Activated CD8-positive, alpha-beta memory T cell treated with anti-CD3 and anti-CD28 coated beads for 48 hours (primary cell): ENCODE results near the gene PURA.

Experiments
- DNase-seq, 3 experiments: peaks; one replicate each; pipeline ENCODE4 v3.0.0-alpha.2; 2020; ENCODE audit warnings: low read depth in 2 of 3, low spot score in 2 of 3

PURA gene

DNA sequence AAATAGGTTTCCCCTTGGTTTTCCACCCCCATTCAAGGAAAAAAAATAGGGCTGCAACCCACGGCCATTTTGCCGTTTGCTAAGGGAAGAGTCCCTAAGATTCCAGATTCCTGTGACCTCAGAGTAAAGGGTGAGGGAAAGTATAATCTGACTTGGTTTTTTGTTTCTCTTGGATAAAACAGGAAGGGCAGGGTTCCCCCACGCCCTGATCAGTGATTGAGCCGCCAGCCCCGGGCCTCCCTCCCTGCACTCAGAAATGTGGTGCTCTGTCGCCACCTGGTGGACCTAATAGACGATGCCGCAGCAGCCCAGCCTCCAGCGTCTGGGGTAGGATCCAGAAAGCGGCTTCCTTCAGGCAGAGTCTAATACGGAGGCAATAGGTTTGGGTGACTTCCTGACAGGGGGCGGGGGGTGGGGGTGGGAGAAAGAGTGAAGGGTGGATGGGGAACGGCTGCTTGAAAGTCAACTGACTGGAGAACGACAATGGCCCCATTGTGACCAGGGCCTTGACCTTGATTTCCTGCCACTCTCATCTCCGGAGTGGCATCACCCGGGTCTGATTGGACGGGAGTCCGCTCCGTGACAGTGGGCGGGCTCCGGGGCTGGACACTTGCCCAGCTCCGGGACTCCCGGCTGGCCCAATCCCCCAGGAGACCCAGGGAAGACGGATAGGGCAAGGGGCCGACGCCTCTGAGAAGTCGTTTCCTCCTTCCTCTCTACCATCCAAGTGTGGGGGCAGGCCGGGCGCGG is 43.3 kb downstream of the PURA start:
- peak; percentile 62 to 87 (median 82) for DNase-seq

DNA sequence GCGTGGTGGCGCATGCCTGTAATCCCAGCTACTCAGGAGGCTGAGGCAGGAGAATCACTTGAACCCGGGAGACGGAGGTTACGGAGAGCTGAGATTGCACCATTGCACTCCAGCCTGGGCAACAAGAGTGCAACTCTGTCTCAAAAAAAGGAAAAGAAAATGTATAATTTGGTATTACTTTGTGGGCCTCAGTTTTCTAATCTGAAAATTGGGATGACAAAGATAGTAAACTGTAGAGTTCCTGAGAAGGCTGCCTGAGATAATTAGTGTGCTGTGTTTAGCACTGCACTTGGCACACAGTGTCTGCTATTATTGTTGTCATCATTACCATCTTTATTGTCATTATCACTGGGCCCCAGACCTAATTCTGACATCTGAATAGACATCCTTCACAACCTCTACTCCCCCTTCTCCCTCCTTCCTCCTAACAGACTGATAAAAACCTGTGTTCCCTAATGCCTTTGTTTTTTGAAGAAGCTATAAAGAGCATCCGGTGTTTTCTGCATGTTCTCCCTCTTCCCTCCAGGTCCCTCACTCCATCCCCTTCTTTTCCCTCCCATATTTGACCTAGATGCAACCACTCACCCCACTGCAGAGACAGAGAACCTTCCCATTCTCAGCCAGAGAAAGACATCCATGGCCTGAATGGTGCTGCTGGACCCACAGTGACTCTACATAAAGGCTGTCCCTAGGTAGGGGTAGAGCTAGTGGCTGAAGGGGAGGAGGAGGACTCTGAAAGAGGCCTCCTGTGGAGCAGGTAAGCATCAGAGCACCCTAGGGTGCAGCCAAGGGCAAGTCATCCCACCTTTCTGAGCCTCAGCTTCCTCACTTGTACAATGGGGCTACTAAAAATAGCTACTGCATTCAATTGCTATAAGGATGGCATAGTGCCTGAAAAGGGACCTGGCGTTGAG is 45.4 kb downstream of the PURA start:
- DNase-seq = no peak

DNA sequence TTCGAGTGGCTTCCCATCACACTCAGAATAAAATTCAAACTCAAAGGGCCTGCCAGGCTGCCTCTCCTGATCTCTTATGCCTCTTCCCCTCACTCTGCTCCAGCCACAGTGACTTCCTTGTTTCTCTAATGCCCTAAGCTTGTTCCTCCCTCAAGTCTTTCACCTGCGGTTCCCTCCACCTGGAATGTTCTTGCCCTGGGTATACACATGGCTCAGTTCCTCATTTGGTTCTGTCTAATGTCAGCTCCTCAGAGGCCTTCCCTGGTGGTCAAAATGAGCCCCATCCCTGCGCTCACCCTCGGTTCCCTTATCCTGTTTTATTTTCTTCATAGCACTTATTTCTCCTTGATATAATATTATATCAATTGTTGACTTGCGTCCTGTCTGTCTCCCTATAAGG is 48.4 kb downstream of the PURA start:
- no peak for DNase-seq

DNA sequence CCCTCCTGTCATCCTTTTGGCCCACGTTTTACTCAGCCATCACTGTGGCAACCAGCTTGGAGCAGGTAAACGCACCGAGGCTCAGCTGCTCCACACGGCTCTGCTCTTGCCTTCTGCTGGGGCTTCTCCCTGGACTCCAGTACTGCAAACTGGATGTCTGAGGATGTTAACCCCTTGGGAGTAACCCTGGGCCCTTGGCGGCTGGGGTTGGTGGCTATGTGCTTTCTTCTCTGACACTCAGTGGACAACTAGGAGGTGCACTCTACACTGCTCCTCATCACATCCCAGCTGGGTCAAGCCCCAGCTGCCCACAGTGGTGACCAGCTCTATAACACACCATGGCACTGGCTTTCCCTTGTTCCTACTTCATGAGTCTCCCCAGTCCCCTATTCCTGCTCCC is 48.9 kb downstream of the PURA start:
- DNase-seq = no peak

DNA sequence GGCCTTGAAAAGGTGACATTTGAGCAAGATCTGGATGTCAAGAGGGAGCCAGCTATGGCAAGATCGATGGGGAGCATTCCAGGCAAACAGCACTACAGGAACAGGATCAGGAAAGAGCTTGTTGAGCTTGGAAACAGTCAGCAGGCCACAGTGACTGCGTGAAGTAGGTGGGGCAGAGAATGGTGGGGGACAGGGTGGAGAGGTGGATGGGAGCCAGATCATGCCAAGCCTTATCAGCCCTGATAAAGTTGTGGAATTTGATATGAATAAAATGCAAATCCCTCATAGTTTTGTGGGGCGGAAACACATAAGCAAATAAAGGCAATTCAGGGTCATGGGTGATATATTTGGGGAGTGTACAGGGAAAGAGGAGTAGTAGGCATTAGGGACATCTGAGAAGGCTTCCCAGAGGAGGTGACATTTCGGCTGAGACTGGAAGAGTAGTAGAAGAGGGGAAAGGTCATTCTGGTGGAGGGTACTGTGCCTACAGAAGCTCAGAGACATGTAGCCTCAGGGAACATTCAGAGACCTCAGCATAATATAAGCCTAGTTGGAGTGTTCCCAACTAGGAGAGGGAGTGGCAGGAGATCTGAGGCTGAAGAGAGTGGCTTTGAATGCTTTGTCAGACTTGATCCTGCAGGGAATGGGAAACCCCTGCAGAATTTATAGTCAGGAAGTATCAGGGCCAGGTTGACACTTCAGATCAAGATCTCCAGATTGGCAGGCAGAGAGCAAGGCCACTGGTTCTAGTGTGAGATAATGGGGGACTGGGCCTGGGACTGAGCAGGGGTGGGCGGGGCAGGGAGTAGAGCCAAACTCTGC is 51.4 kb downstream of the PURA start:
- no peak for DNase-seq

DNA sequence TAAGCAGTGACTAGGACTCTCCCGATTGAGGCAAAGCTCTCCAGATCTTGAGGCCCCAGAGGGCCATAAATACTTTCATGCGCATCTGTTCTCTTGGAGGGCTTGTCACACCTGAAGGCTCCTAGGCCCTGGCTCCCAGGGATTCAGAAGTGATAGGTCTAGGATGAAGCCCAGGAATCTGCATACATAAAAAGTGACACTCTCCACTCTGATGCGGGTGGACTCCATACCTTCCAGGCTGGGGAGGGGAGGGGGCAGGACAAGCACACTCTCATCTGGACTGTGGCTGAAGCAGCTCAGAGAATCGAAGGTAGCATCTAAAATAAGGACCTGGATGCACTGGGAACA is 52.0 kb downstream of the PURA start:
- no peak for DNase-seq

DNA sequence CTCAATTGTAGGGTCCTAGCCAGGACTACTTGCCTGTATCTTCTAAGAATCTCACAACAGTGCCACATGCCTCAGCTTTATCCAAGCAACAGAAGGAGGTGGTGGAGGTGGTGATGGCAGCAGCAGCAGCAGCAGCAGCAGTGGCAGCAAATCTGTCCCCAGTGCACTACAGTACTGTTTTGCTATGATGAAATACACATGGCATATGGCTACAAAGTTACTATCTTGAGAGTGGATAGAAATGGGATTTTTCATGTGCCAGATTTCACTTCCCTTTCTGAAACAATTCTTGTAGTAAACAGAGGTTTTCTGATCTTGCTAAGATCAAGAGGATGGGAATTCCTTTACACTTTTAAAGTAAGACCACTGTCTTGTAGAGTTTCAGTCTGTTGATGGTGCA is 53.0 kb downstream of the PURA start:
- DNase-seq = no peak

DNA sequence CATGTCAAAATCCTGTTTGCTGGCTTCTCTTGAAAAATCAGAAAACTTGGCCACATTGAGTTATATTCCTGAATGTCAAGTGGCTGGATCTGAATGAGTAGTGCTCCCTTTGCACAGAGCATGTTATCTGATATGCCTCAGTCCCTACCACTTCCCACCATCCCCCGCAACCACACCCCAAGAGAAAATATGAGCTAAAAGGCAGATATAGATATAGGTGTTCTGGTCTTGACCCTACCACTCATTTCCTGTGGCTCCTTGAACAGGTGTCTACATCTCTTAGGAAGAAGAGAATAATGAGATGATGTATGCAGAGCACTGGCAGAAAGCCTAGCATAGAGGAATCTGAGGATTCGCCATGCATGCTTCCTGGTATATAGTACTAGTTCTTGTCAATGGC is 54.5 kb downstream of the PURA start:
- DNase-seq = no peak

DNA sequence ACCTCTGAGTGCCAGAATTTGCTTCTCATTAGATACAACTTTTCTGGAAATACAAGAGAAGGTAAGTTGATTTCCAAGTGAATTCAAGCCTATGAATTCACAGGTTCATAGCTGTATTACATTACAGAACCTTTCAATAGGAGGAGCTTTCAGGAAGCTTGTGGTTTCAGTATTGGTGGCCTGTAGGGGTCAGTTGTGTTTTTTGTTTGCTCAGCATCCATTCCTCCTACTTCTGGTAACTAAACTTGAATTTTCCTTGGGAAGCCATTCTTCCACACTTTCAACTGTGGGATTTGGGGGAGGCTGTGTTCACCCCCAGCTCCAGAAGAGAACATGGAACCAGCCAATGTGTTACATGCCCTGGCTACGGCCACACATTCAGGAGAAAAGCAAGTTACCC is 55.5 kb downstream of the PURA start:
- no peak for DNase-seq

DNA sequence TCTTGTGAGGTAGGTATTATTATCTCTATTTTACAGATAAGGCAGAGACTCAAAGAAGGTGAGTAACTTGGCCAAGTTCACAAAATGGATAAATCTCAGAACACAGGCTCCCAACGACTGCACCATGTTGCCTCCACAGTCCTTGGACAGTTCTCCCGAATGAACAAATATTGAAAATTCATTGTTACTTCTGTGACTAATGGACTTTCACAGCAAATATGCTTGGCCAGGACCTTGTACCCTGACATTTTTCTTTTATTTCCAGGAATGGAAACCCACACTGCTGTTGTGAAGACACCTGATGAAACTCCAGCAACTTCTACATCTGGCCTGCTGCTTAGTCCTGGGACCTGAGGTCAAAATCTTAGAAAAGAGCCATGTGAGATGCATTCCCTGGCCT is 58.6 kb downstream of the PURA start:
- no peak for DNase-seq

DNA sequence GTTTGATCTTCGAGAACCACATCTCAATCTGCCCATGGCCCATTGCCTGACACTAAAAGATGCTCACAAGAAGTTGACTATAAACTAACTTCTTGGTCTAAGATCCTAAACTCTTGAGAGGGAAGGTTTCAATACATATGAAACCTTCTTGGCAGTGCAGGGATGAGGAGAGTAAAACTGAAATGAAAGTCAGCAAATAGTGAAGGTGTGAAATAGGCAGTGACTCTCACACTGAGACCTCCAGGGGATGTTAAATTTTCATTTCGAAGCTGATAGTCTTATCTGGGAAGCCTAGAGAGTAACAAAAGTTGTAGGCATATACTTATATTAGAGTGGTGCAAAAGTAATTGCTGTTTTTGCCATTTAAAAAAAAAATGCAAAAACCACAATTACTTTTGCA is 60.1 kb downstream of the PURA start:
- no peak for DNase-seq

DNA sequence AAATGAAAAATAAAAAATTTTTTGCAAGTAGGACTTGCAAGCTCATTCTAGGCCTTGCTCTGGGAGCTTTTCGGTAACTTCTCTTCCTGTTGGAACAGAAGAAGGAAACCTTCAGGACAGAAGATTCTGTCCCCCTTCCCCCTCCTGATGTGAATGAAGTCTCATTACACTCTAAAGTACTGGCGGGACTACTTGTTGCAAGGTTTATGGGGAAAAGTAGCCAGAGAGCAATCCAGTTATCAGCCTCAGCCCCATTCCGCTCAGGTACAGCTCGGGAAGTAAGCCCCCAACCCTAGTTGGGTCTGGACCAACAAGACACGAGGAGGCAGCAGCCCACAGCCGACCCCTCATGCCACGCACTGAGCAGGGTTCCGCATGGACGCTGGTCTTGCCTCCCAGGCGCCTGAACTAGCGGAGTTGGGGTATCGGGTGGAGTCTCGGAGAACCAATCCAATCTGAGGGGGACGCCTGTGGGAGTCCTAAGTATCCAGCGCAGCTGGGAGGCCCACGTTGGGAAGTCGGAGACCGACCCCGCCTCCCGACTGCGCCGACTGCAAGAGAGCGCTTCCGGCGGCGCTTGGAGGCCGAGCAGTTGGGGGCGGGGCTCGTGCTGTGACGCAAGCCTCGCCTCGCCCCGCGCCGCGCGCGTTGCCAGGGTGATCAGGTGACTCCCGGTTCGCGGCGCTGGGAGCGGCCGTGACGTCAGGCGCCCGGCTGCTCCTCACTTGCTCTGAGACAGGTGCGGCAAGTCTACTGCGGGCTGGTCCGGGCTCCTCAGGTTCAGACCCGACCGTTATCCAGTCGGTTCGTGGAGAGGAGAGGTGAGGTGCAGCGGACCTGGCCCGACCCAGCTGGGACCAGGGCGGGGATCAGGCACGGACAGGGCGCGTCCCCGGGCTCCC is 60.8 kb downstream of the PURA start, which contains the start of gene CYSTM1:
CYSTM1 (plus strand) TSS at position 724 of the 902 bp plus-strand sequence. CDS start 19,278 bp downstream, outside the sequence.
- peak; percentile 82 to 90 (median 85) for DNase-seq
